Hypothalamus (tissue), 51 donors: ENCODE measurements around the gene SUSD6.

ENCODE experiments used
- DNase-seq, 51 donors: peaks; one replicate each; lab custom pipeline; 2025; lab: John Stamatoyannopoulos, UW

Gene SUSD6

GRCh38 chr14:69611172-69612013, at the start of gene SUSD6:
TSS of gene SUSD6 (plus strand) at chr14:69611596. CDS start at chr14:69658593, 46,997 bp downstream.
- DNase-seq: peak; percentile 42 to 97 (median 91)

GRCh38 chr14:69561893-69562292, 49.5 kb upstream of the SUSD6 start:
- no peak for DNase-seq

GRCh38 chr14:69567563-69567962, 43.8 kb upstream of the SUSD6 start:
- DNase-seq: no peak

GRCh38 chr14:69569859-69570258, 41.5 kb upstream of the SUSD6 start:
- no peak for DNase-seq

- no peak for DNase-seq
These were observed 40.5 kb upstream of the SUSD6 start for GRCh38 chr14:69570836-69571330.

- no peak for DNase-seq
These were observed 39.9 kb upstream of the SUSD6 start for GRCh38 chr14:69571449-69572029.

- no peak for DNase-seq
These were observed 39.2 kb upstream of the SUSD6 start for GRCh38 chr14:69572030-69572840.

GRCh38 chr14:69572841-69573135, 38.6 kb upstream of the SUSD6 start:
- no peak for DNase-seq

GRCh38 chr14:69573205-69573830, 38.1 kb upstream of the SUSD6 start:
- DNase-seq: no peak

- peak in 11 of 51 donors; percentile 4 to 66 (median 22) for DNase-seq
These were observed 37.5 kb upstream of the SUSD6 start for GRCh38 chr14:69573831-69574262.

- DNase-seq: peak in 27 of 51 donors; percentile 7 to 71 (median 26)
These were observed 37.0 kb upstream of the SUSD6 start, which contains the start of gene CCDC177 for GRCh38 chr14:69574263-69574953. TSS of gene CCDC177 (minus strand) at chr14:69574871. CDS start at chr14:69573622, 1,249 bp downstream.

- no peak for DNase-seq
These were observed 36.5 kb upstream of the SUSD6 start for GRCh38 chr14:69574954-69575295.

- no peak for DNase-seq
These were observed 31.9 kb upstream of the SUSD6 start for GRCh38 chr14:69579476-69579875.

- peak in 1 of 51 donors; percentile 10 for DNase-seq
These were observed 31.3 kb upstream of the SUSD6 start for GRCh38 chr14:69580009-69580577.

- DNase-seq: no peak
These were observed 30.0 kb upstream of the SUSD6 start for GRCh38 chr14:69581316-69581935.

- DNase-seq: no peak
These were observed 29.2 kb upstream of the SUSD6 start for GRCh38 chr14:69582212-69582611.

- no peak for DNase-seq
These were observed 28.6 kb upstream of the SUSD6 start for GRCh38 chr14:69582829-69583228.

GRCh38 chr14:69584389-69584788, 27.0 kb upstream of the SUSD6 start:
- DNase-seq: no peak

- DNase-seq: no peak
These were observed 25.0 kb upstream of the SUSD6 start for GRCh38 chr14:69586404-69586803.
